ENCODE measurements around the gene COA3. TPM values are rescaled to one million over a fixed set of nuclear protein-coding genes. Genes with fewer than 3 reads are reported as not detected.

The COA3 gene
- total and polyA plus RNA-seq, 12 donors, result 55.6 to 231 (median 87.0) TPM

GRCh38 chr17:42780851-42781638 is 17.5 kb downstream of the COA3 start:
- intact Hi-C loops (cut with DNase I), result no loop called here
- 6 to 18% (median 7%) methylated on average over 18 to 39 of the region's 39 CpGs for WGBS, 4 donors

GRCh38 chr17:42779936-42780850 is 18.3 kb downstream of the COA3 start, which contains the start of gene WNK4:
WNK4 (plus strand) TSS chr17:42780610; CDS start chr17:42780699, 89 bp downstream.
- H3K4me3 ChIP-seq, result peak within 1 kb of the TSS in 1 of 4 donors; percentile 38
- 9 to 55% (median 23%) methylated on average over 6 to 63 of the region's 65 CpGs for WGBS, 4 donors
- H3K9me3 ChIP-seq (replicated peaks in 1 of 3), result no peaks in the 10 kb centered on the region
- peaks cover 0 to 16% of the 10 kb centered on the region in 2 donors for H3K4me1 ChIP-seq (replicated peaks in 1 of 2)
- TF ChIP-seq, protein P1, sequence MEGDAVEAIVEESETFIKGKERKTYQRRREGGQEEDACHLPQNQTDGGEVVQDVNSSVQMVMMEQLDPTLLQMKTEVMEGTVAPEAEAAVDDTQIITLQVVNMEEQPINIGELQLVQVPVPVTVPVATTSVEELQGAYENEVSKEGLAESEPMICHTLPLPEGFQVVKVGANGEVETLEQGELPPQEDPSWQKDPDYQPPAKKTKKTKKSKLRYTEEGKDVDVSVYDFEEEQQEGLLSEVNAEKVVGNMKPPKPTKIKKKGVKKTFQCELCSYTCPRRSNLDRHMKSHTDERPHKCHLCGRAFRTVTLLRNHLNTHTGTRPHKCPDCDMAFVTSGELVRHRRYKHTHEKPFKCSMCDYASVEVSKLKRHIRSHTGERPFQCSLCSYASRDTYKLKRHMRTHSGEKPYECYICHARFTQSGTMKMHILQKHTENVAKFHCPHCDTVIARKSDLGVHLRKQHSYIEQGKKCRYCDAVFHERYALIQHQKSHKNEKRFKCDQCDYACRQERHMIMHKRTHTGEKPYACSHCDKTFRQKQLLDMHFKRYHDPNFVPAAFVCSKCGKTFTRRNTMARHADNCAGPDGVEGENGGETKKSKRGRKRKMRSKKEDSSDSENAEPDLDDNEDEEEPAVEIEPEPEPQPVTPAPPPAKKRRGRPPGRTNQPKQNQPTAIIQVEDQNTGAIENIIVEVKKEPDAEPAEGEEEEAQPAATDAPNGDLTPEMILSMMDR (IDR thresholded peaks at IDR 0.05), result no peak
- no peak for TF ChIP-seq POLR2A (IDR thresholded peaks at IDR 0.05)
- intact Hi-C loops (cut with DNase I), result loop anchor here in 1 of 2 donors (10.0 kb wide), 1 partner anchor 885 kb away; no protein-coding TSS in a partner anchor
- H3K27ac ChIP-seq, result no peak within 1 kb of the TSS
- no peak for DNase-seq
- H3K36me3 ChIP-seq (replicated peaks in 1 of 2), result peaks cover 0 to 46% of the 10 kb centered on the region in 2 donors
- peaks cover 39% of the 10 kb centered on the region for H3K27me3 ChIP-seq

More at GRCh38 chr17:42780851-42781638, 17.5 kb downstream of the COA3 start:
- H3K36me3 ChIP-seq (replicated peaks in 1 of 2), result peaks cover 0 to 38% of the 10 kb centered on the region in 2 donors
- peaks cover 0 to 16% of the 10 kb centered on the region in 2 donors for H3K4me1 ChIP-seq (replicated peaks in 1 of 2)
- no peaks in the 10 kb centered on the region for H3K9me3 ChIP-seq (replicated peaks in 1 of 3)
- H3K27me3 ChIP-seq, result peaks cover 48% of the 10 kb centered on the region
- TF ChIP-seq, protein P1 (IDR thresholded peaks at IDR 0.05), result no peak
- no peak for TF ChIP-seq POLR2A (IDR thresholded peaks at IDR 0.05)
- peak overlapping the region in 1 of 4 donors; percentile 38 for H3K4me3 ChIP-seq
- no peak for DNase-seq
- H3K27ac ChIP-seq, result no peak overlapping the region

- H3K27me3 ChIP-seq, result peaks cover 36% of the 10 kb centered on the region
- no peak overlapping the region for H3K27ac ChIP-seq
- H3K9me3 ChIP-seq (replicated peaks in 1 of 3), result no peaks in the 10 kb centered on the region
- peaks cover 0 to 47% of the 10 kb centered on the region in 2 donors for H3K36me3 ChIP-seq (replicated peaks in 1 of 2)
- no peak overlapping the region for H3K4me3 ChIP-seq
- intact Hi-C loops (cut with DNase I), result loop anchor here in 1 of 2 donors (10.0 kb wide), 1 partner anchor 885 kb away; no protein-coding TSS in a partner anchor
- no peak for DNase-seq
- no peak for TF ChIP-seq POLR2A (IDR thresholded peaks at IDR 0.05)
- TF ChIP-seq, protein P1 (IDR thresholded peaks at IDR 0.05), result no peak
- 71 to 85% (median 76%) methylated on average over 3 of the region's 3 CpGs for WGBS, 4 donors
- peaks cover 1 to 17% of the 10 kb centered on the region in 2 donors for H3K4me1 ChIP-seq (replicated peaks in 1 of 2)
These were observed 19.1 kb downstream of the COA3 start for GRCh38 chr17:42779304-42779935.

Measured in adrenal gland (tissue), 12 donors.